ENCODE measurements around the gene PXYLP1.
A peak's percentile ranks its signal among the peaks of the same experiment; 100 is the strongest.
"Not testable (repeated sequence)": the region's sequence is repeated elsewhere in the genome, so short reads cannot be mapped to it uniquely, and the experiment has no call there.

PXYLP1 gene

GRCh38 chr3:141231101-141231951 is at the start of gene PXYLP1:
Gene PXYLP1, plus strand, starts transcription at chr3:141231825. Its CDS starts 28,351 bp downstream, at chr3:141260176.
- peak; percentile 89 for DNase-seq

GRCh38 chr3:141183606-141184005 is 48.0 kb upstream of the PXYLP1 start:
- DNase-seq, result no peak

GRCh38 chr3:141184430-141184829 is 47.2 kb upstream of the PXYLP1 start:
- DNase-seq, result no peak

GRCh38 chr3:141191097-141191749 is 40.4 kb upstream of the PXYLP1 start:
- no peak for DNase-seq

GRCh38 chr3:141192345-141192744 is 39.3 kb upstream of the PXYLP1 start:
- DNase-seq, result peak; percentile 93

- no peak for DNase-seq
These were observed 38.4 kb upstream of the PXYLP1 start for GRCh38 chr3:141193066-141193830.

GRCh38 chr3:141201122-141201521 is 30.5 kb upstream of the PXYLP1 start:
- DNase-seq, result no peak

GRCh38 chr3:141202682-141203081 is 28.9 kb upstream of the PXYLP1 start:
- no peak for DNase-seq

- no peak for DNase-seq
These were observed 27.8 kb upstream of the PXYLP1 start for GRCh38 chr3:141203866-141204265.

- DNase-seq, result no peak
These were observed 27.3 kb upstream of the PXYLP1 start for GRCh38 chr3:141204343-141204742.

- not testable (repeated sequence) for DNase-seq
These were observed 20.3 kb upstream of the PXYLP1 start for GRCh38 chr3:141211306-141211705.

GRCh38 chr3:141212101-141212500 is 19.5 kb upstream of the PXYLP1 start:
- DNase-seq, result no peak

GRCh38 chr3:141212555-141212954 is 19.1 kb upstream of the PXYLP1 start:
- DNase-seq, result no peak

- DNase-seq, result no peak
These were observed 14.7 kb upstream of the PXYLP1 start for GRCh38 chr3:141216975-141217374.

- DNase-seq, result no peak
These were observed 14.2 kb upstream of the PXYLP1 start for GRCh38 chr3:141217389-141217788.

- no peak for DNase-seq
These were observed 13.3 kb upstream of the PXYLP1 start for GRCh38 chr3:141218162-141218835.

- no peak for DNase-seq
These were observed 12.7 kb upstream of the PXYLP1 start for GRCh38 chr3:141218926-141219325.

- DNase-seq, result no peak
These were observed 7.9 kb upstream of the PXYLP1 start for GRCh38 chr3:141223673-141224166.

- DNase-seq, result no peak
These were observed 5.7 kb upstream of the PXYLP1 start for GRCh38 chr3:141225939-141226338.

- no peak for DNase-seq
These were observed 4.4 kb upstream of the PXYLP1 start for GRCh38 chr3:141227216-141227615.

GRCh38 chr3:141227752-141228151 is 3.9 kb upstream of the PXYLP1 start:
- DNase-seq, result no peak

GRCh38 chr3:141228395-141228794 is 3.2 kb upstream of the PXYLP1 start:
- no peak for DNase-seq

- DNase-seq, result no peak
These were observed 2.5 kb upstream of the PXYLP1 start for GRCh38 chr3:141229132-141229531.

Data from activated effector memory CD4-positive, alpha-beta T cell treated with Interleukin-2 at 50 U/mL for 16 hours (primary cell).